Measurements from ENCODE around the gene TMEM14A. TPM values are rescaled to one million over a fixed set of nuclear protein-coding genes. Genes with fewer than 3 reads are reported as not detected.

The TMEM14A gene
- total and polyA plus RNA-seq, 2 of the 8 experiments (the other 6 are each of a cell fraction or from before 2014, with no cell fraction given), result 11.1 to 11.2 TPM

DNA sequence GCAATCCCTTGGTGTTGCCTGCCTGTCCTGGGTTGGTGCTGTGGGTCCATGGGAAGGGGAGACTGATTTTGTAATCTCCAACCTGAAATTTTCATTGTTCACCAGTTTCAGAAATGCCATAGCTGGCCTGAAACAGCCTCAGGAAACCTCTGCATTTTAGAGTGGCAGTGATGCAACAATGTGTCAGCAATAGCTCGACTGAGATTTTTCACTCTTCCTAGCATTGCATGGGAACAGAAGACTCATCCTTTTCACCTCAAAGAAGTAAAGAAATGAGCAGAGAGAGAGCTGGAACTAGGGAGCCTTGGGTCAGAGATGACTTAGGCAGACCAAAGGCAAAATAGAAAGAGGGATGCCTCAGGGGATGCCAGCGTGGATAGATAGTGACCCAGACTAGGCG is 23.7 kb upstream of the TMEM14A start:
- Histone ChIP-seq H3K4me2 (ENCODE audit: insufficient read depth in 1 of 2, low read depth in 2 of 2, low read length in 2 of 2) (no peak overlapping the region), H2BK15ac (ENCODE audit: low read length) (no peak overlapping the region), H3K36me3 (ENCODE audit: control insufficient read depth in 2 of 4, insufficient read depth in 4 of 4, low read length in 3 of 4) (no peaks in the 10 kb centered on the region), H3K18ac (ENCODE audit: extremely low read depth, low read length) (no peak overlapping the region), H3K56ac (replicated peaks; ENCODE audit: insufficient read length, low read depth, low read length) (no peak overlapping the region), H3K27me3 (replicated peaks in 1 of 4; ENCODE audit: control insufficient read depth in 3 of 4, extremely low read depth in 1 of 4, insufficient read depth in 3 of 4, low read length in 3 of 4) (no peaks in the 10 kb centered on the region), H4K20me1 (replicated peaks in 1 of 2; ENCODE audit: control insufficient read depth in 1 of 2, insufficient read depth in 2 of 2, low read length in 2 of 2) (no peaks in the 10 kb centered on the region), H4K5ac (ENCODE audit: insufficient read length, low read depth, low read length) (no peak overlapping the region), H3K79me1 (ENCODE audit: low read depth, low read length) (no peaks in the 10 kb centered on the region), H2BK5ac (ENCODE audit: low read depth, low read length) (no peak overlapping the region), H3K4me3 (ENCODE audit: extremely low read depth in 1 of 4, insufficient read depth in 2 of 4, low read depth in 3 of 4, low read length in 4 of 4) (no peak overlapping the region), H2AFZ (ENCODE audit: low read length) (peak overlapping the region; percentile 5; the same call in 1 of the 2 replicates), H3K4me1 (replicated peaks in 1 of 4; ENCODE audit: control insufficient read depth in 3 of 4, insufficient read depth in 4 of 4, low read length in 3 of 4) (peaks cover 0 to 3% (median 0%) of the 10 kb centered on the region in 4 experiments; a peak in 1 of 7 replicates), H3K79me2 (ENCODE audit: control insufficient read depth in 1 of 2, insufficient read depth in 2 of 2, low read length in 2 of 2) (no peaks in the 10 kb centered on the region), H3K14ac (ENCODE audit: insufficient read length) (no peak overlapping the region), H3K9me3 (ENCODE audit: insufficient read depth in 2 of 2, low read depth in 1 of 2, low read length in 1 of 2) (no peaks in the 10 kb centered on the region), H2BK20ac (ENCODE audit: low read length) (no peak overlapping the region), H3K23me2 (ENCODE audit: low read depth, low read length) (no peaks in the 10 kb centered on the region), H2BK120ac (replicated peaks; ENCODE audit: low read depth, low read length) (no peak overlapping the region), H3K23ac (ENCODE audit: insufficient read length) (no peak overlapping the region), H4K8ac (ENCODE audit: extremely low read depth, insufficient read depth, low read length) (no peak overlapping the region), H3K9ac (replicated peaks in 1 of 4; ENCODE audit: extremely low read depth in 1 of 4, low read depth in 3 of 4, low read length in 3 of 4) (no peak overlapping the region), H4K91ac (replicated peaks; ENCODE audit: insufficient read length, low read length) (no peak overlapping the region), H2BK12ac (ENCODE audit: low read depth, low read length) (no peak overlapping the region), H3K27ac (ENCODE audit: low read depth, low read length) (no peak overlapping the region), H2AK5ac (ENCODE audit: low read depth, low read length) (no peak overlapping the region), H3K4ac (replicated peaks; ENCODE audit: insufficient read length, low read depth, low read length) (no peak overlapping the region)
- DNase-seq (ENCODE audit: low read depth in 1 of 2, low spot score in 2 of 2) (no peak), FAIRE-seq (no peak)
- 85% methylated on average over 3 of the region's 3 CpGs; no CpG with 5 or more reads in 1 of the 2 experiments for WGBS, 2 experiments (ENCODE audit: extremely low coverage in 1 of 2, insufficient coverage in 1 of 2, insufficient read length in 1 of 2, insufficient replicate concordance in 2 of 2, low coverage in 1 of 2, low lambda C conversion rate in 2 of 2, missing lambda C conversion rate in 1 of 2)
- POLR2A ChIA-PET (ENCODE audit: partially characterized antibody), result no interaction called here
- no peak for TF ChIP-seq HDAC2 (IDR thresholded peaks at IDR 0.05; ENCODE audit: borderline replicate concordance in 1 of 2, low read depth in 2 of 2, low read length in 2 of 2)
- no peak for TF ChIP-seq SP2 (IDR thresholded peaks at IDR 0.05; ENCODE audit: low read length)
- no peak for TF ChIP-seq SRF (IDR thresholded peaks at IDR 0.05; ENCODE audit: low read depth, low read length)
- TF ChIP-seq FOSL1 (IDR thresholded peaks at IDR 0.05; ENCODE audit: insufficient read depth, low read depth, low read length), result no peak
- TF ChIP-seq KDM1A (IDR thresholded peaks at IDR 0.05; ENCODE audit: borderline replicate concordance, low read length), result no peak
- TF ChIP-seq CBX5 (IDR thresholded peaks at IDR 0.05; ENCODE audit: low read depth, low read length), result no peak
- CTCF ChIA-PET (ENCODE audit: partially characterized antibody), result interaction anchor here (1.1 to 1.7 kb wide), 4 partner anchors 13 to 56 kb away, joined by 3 to 5 read pairs (median 5); no protein-coding TSS in a partner anchor
